ENCODE measurements around the gene VIPR1. TPM values are rescaled to one million over a fixed set of nuclear protein-coding genes. Genes with fewer than 3 reads are reported as not detected.

The VIPR1 gene
- total RNA-seq, 4 donors from 2014 or later: 6.3 to 117 (median 26.0) TPM

- Histone ChIP-seq H3K27ac (no peak overlapping the region), H3K4me1 (peaks cover 0 to 4% of the 10 kb centered on the region in 2 donors), H3K27me3 (no peaks in the 10 kb centered on the region), H3K36me3 (no peaks in the 10 kb centered on the region), H3K4me3 (replicated peaks in 1 of 3) (no peak overlapping the region), H3K9me3 (no peaks in the 10 kb centered on the region)
- WGBS, 2 donors: 91 to 96% methylated on average over 4 of the region's 4 CpGs
- intact Hi-C loops (cut with DNase I): no loop called here
- TF ChIP-seq POLR2A (IDR thresholded peaks at IDR 0.05) (no peak), CTCF (IDR thresholded peaks at IDR 0.05) (no peak)
- DNase-seq: no peak
These were observed 12.4 kb downstream of the VIPR1 start for GRCh38 chr3:42514876-42515275.

GRCh38 chr3:42515391-42515916 lies 13.0 kb downstream of the VIPR1 start:
- H3K27ac ChIP-seq: no peak overlapping the region
- WGBS, 2 donors: 94% methylated on average over 4 to 9 of the region's 12 CpGs
- DNase-seq: no peak
- TF ChIP-seq CTCF (IDR thresholded peaks at IDR 0.05) (no peak), POLR2A (IDR thresholded peaks at IDR 0.05) (no peak)
- no peak overlapping the region for H3K4me3 ChIP-seq (replicated peaks in 1 of 3)
- H3K27me3 ChIP-seq: no peaks in the 10 kb centered on the region
- no peaks in the 10 kb centered on the region for H3K9me3 ChIP-seq
- intact Hi-C loops (cut with DNase I): no loop called here
- peaks cover 0 to 4% of the 10 kb centered on the region in 2 donors for H3K4me1 ChIP-seq
- H3K36me3 ChIP-seq: no peaks in the 10 kb centered on the region

GRCh38 chr3:42515976-42516375 lies 13.5 kb downstream of the VIPR1 start:
- Histone ChIP-seq H3K9me3 (no peaks in the 10 kb centered on the region), H3K27me3 (no peaks in the 10 kb centered on the region), H3K27ac (no peak overlapping the region), H3K36me3 (no peaks in the 10 kb centered on the region), H3K4me1 (peaks cover 0 to 4% of the 10 kb centered on the region in 2 donors), H3K4me3 (replicated peaks in 1 of 3) (no peak overlapping the region)
- TF ChIP-seq CTCF (IDR thresholded peaks at IDR 0.05) (no peak), POLR2A (IDR thresholded peaks at IDR 0.05) (no peak)
- intact Hi-C loops (cut with DNase I): no loop called here
- WGBS, 2 donors: 85 to 94% methylated on average over 2 of the region's 2 CpGs
- no peak for DNase-seq

- no peaks in the 10 kb centered on the region for H3K27me3 ChIP-seq
- no peak for TF ChIP-seq POLR2A (IDR thresholded peaks at IDR 0.05)
- TF ChIP-seq CTCF (IDR thresholded peaks at IDR 0.05): no peak
- WGBS, 2 donors: 83 to 89% methylated on average over 5 of the region's 5 CpGs
- no peaks in the 10 kb centered on the region for H3K9me3 ChIP-seq
- H3K4me3 ChIP-seq (replicated peaks in 1 of 3): no peak overlapping the region
- intact Hi-C loops (cut with DNase I): no loop called here
- DNase-seq: no peak
- no peak overlapping the region for H3K27ac ChIP-seq
- peaks cover 0 to 4% of the 10 kb centered on the region in 2 donors for H3K4me1 ChIP-seq
- H3K36me3 ChIP-seq: no peaks in the 10 kb centered on the region
These were observed 14.0 kb downstream of the VIPR1 start for GRCh38 chr3:42516443-42516842.

- Histone ChIP-seq H3K27me3 (no peaks in the 10 kb centered on the region), H3K9me3 (no peaks in the 10 kb centered on the region), H3K4me1 (peaks cover 0 to 4% of the 10 kb centered on the region in 2 donors), H3K27ac (no peak overlapping the region), H3K4me3 (replicated peaks in 1 of 3) (no peak overlapping the region), H3K36me3 (no peaks in the 10 kb centered on the region)
- WGBS, 2 donors: 44 to 57% methylated on average over 4 of the region's 4 CpGs
- intact Hi-C loops (cut with DNase I): no loop called here
- TF ChIP-seq CTCF (IDR thresholded peaks at IDR 0.05) (no peak), POLR2A (IDR thresholded peaks at IDR 0.05) (no peak)
- no peak for DNase-seq
These were observed 14.7 kb downstream of the VIPR1 start for GRCh38 chr3:42517117-42517516.

Measured in thyroid gland (tissue), 4 donors.